ENCODE results near the gene AP2B1.

The AP2B1 gene

GRCh38 chr17:35587074-35587961, at the start of gene AP2B1:
Gene AP2B1 (plus strand): TSS chr17:35587322. CDS start chr17:35594031, 6,709 bp downstream.
- TF ChIP-seq ZFX (IDR thresholded peaks at IDR 0.05; ENCODE audit: borderline replicate concordance), result no peak
- TF ChIP-seq CTCF (IDR thresholded peaks at IDR 0.05), result no peak
- H3K27ac ChIP-seq, result peak within 1 kb of the TSS; percentile 78

- TF ChIP-seq ZFX (IDR thresholded peaks at IDR 0.05; ENCODE audit: borderline replicate concordance) (no peak), CTCF (IDR thresholded peaks at IDR 0.05) (no peak)
- H3K27ac ChIP-seq, result no peak within 1 kb of the TSS
Measured at GRCh38 chr17:35537601-35538141, 49.5 kb upstream of the AP2B1 start, which contains the start of gene SLFN12L. Gene SLFN12L (minus strand): TSS chr17:35537678. CDS start chr17:35522364, 15,314 bp downstream.

GRCh38 chr17:35539659-35540026, 47.5 kb upstream of the AP2B1 start:
- TF ChIP-seq CTCF (IDR thresholded peaks at IDR 0.05) (peak; percentile 71), ZFX (IDR thresholded peaks at IDR 0.05; ENCODE audit: borderline replicate concordance) (no peak)
- no peak overlapping the region for H3K27ac ChIP-seq

GRCh38 chr17:35540589-35541404, 46.3 kb upstream of the AP2B1 start:
- no peak for TF ChIP-seq ZFX (IDR thresholded peaks at IDR 0.05; ENCODE audit: borderline replicate concordance)
- no peak for TF ChIP-seq CTCF (IDR thresholded peaks at IDR 0.05)
- H3K27ac ChIP-seq, result no peak overlapping the region

GRCh38 chr17:35541434-35541833, 45.7 kb upstream of the AP2B1 start:
- TF ChIP-seq CTCF (IDR thresholded peaks at IDR 0.05), result no peak
- TF ChIP-seq ZFX (IDR thresholded peaks at IDR 0.05; ENCODE audit: borderline replicate concordance), result no peak
- no peak overlapping the region for H3K27ac ChIP-seq

GRCh38 chr17:35542990-35543389, 44.1 kb upstream of the AP2B1 start:
- no peak overlapping the region for H3K27ac ChIP-seq
- TF ChIP-seq CTCF (IDR thresholded peaks at IDR 0.05), result no peak
- TF ChIP-seq ZFX (IDR thresholded peaks at IDR 0.05; ENCODE audit: borderline replicate concordance), result no peak
